GM10266 (cell line): ENCODE data around the gene SIGLEC7.

Experiments
- DNase-seq: peaks from one replicate; pipeline ENCODE4 v3.0.0; 2012; ENCODE audit errors: extremely low spot score
- TF ChIP-seq, protein P1 (sequence below): IDR thresholded peaks from 2 replicates; pipeline ENCODE4 v1.5.1; 2012; ENCODE audit warnings: mild to moderate bottlenecking, low read depth; ENCODE audit not compliant: control insufficient read depth, insufficient read depth; ENCODE audit errors: missing control alignments

Gene SIGLEC7

DNA sequence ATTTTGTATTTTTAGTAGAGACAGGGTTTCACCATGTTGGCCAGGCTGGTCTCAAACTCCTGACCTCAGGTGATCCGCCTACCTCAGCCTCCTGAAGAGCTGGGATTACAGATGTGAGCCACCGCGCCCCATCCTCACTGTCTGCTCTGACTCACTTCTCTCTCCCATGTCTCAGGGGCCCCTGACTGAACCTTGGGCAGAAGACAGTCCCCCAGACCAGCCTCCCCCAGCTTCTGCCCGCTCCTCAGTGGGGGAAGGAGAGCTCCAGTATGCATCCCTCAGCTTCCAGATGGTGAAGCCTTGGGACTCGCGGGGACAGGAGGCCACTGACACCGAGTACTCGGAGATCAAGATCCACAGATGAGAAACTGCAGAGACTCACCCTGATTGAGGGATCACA lies 12.4 kb upstream of the SIGLEC7 start:
- TF ChIP-seq, protein P1, sequence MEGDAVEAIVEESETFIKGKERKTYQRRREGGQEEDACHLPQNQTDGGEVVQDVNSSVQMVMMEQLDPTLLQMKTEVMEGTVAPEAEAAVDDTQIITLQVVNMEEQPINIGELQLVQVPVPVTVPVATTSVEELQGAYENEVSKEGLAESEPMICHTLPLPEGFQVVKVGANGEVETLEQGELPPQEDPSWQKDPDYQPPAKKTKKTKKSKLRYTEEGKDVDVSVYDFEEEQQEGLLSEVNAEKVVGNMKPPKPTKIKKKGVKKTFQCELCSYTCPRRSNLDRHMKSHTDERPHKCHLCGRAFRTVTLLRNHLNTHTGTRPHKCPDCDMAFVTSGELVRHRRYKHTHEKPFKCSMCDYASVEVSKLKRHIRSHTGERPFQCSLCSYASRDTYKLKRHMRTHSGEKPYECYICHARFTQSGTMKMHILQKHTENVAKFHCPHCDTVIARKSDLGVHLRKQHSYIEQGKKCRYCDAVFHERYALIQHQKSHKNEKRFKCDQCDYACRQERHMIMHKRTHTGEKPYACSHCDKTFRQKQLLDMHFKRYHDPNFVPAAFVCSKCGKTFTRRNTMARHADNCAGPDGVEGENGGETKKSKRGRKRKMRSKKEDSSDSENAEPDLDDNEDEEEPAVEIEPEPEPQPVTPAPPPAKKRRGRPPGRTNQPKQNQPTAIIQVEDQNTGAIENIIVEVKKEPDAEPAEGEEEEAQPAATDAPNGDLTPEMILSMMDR = no peak
- no peak for DNase-seq

DNA sequence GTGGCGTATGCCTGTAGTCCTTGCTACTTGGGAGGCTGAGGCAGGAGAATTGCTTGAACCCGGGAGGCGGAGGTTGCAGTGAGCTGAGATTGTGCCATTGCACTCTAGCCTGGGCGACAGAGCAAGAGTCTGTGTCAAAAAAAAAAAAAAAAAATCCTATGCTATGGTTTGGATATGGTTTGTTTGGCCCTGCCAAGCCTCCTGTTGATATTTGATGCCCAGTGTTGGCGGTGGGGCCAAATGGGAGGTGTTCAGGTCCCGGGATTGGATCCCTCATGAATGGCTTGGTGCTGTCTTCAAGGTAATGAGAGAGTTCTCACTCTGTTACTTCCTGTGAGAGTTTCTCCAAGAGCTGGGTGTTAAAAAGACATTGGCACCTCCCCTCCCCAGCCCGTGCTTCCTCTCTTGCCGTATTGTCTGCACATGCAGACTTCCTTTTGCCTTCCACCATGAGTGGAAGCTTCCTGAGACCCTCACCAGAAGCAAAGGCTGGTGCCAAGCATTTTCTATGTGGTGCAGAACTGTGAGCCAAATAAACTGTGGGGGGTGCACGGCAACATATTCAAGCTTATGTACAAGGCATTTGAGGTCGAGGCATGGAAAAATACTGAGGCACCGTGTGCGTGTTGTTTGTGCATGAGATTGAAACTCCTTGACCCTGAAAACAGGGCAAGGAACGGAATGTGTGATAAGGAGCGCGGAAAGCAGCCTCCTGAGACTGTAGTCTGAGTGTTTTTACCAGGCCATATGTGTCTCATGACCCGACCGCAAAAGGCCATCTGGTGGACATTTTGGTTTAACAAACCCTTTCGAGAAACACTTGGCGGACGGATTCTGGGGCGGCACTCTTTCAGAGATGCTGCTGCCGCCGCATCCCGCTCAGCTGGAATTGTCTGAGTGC lies 10.1 kb upstream of the SIGLEC7 start:
- DNase-seq = no peak
- TF ChIP-seq, protein P1 = no peak

DNA sequence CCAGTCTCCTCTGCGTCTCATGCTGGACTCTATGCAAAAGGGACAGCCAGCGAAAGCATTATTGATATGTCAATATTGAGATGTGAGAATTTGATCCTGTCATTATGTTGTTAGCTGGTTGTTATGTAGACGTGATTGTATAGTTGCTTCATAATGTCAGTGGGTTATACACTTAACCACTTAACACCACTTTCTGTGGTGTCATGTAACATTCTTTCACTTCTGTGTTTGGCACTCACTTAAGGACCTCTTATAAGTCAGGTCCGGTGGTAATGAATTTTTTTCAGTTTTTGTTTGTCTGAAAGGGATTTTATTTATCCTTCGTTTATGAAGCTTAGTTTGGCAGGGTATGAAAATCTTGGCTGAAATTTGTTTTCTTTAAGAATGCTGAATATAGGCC lies 7.1 kb upstream of the SIGLEC7 start:
- no peak for DNase-seq
- TF ChIP-seq, protein P1 = no peak

DNA sequence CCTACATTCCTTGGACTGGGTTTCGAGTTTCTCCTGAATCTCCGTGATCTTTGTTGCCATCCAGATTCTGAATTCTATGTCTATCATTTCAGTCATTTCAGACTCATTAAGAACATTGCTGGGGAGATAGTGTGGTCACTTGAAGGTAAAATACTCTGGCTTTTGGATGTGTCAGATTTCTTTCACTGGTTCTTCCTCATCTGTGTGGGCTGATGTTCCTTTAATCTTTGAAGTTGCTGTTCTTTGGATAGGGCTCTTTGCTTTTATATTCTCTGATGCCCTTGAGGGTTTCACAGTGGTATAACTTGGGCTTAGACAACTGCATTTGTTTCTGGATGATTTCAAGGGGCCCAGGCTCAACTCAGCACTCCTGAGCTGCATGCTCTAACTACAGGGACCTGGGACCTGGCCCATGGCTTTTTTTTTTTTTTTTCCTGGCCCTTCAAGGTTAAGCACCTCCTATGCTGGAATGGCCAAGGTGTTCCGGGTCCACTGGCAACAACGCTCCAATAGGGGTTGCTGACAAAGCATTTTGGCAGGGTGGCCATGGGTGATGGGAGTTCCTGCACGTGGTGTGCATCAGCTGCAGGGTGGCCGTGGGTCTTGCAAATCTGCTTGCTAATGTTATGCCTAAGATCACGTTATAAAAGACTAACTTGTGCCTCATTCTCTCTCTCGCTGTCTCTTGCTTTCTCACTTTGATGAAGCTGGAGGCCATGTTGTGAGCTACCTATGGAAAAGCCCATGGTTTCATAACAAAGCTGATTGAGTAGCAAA lies 5.9 kb upstream of the SIGLEC7 start:
- TF ChIP-seq, protein P1 = no peak
- DNase-seq = no peak

DNA sequence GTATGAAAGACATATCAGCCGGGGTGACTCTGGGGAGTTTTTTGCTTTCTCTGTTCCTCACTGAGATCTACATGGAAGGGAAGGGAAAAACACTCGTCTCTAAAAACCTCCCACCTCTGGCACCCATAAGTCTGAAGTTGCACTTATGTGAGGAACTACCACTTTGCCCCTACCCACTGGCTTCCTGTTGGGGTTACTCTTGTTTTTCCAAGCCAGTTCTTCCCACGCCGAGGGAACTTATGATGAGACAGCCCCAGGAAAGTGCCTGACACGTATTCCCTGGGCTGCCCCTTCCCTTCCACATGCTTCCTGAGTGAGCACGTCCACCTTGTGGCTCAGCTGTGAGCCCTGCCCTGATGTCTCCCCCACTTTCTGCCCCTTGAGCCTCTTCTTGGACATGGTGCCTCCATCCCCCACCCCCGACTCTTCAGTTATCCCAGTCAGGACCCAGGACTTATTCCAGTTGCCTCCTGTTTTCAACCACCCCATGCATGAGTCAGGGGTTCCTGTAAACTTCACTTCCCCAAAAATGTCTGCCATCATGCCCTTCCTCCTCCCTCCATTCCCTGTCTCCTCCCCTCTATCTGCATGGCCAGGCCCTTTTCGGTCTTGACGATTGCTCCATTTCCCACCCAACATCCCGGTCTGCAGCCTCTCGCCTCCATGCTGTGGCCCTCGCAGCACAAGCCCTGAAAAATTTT lies 5.1 kb upstream of the SIGLEC7 start:
- DNase-seq = no peak
- TF ChIP-seq, protein P1 = no peak

DNA sequence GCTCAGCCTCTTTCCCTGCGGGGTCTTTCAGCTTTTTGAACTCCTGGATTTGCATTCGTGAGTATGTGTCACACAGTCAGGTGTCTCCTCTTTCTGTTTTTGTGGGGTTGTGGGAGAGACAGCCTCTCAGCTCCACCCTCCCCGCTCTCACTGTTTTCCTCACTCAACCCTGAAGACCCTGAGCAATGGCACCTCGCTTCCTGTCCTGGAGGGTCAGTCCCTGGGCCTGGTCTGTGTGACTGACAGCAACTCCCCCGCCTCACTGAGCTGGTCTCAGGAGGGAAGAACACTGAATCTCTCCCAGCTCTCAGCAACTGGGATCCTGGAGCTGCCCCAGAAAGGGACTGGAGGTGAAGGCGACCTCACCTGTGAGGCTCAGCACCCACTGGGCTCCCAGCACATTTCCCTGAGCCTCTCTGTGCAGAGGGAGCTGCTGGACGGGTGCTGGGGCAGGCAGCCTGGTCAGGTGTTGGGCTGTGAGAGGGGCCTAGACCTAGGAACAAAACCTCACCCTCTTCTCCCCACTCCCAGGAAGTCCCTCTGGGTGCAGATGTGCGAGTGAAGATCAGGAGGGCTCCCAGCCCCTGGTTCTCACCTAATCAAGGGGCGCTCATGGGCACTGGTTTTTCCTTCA lies 4.2 kb upstream of the SIGLEC7 start:
- DNase-seq = no peak
- TF ChIP-seq, protein P1 = no peak
